NCI-H226 (cell line): Measurements from ENCODE around the gene DYNC2I2.

Source experiments
- DNase-seq: peaks from one replicate; pipeline ENCODE4 v3.0.0-alpha.2; 2015

The DYNC2I2 gene

GRCh38 chr9:128635266-128636023 is 21.2 kb downstream of the DYNC2I2 start:
- peak; percentile 97 for DNase-seq

- peak; percentile 43 for DNase-seq
Measured at GRCh38 chr9:128634651-128635262, 21.9 kb downstream of the DYNC2I2 start.

GRCh38 chr9:128634111-128634510 is 22.5 kb downstream of the DYNC2I2 start:
- no peak for DNase-seq

- DNase-seq, result no peak
Measured at GRCh38 chr9:128633601-128634000, 23.0 kb downstream of the DYNC2I2 start.

GRCh38 chr9:128633057-128633456 is 23.6 kb downstream of the DYNC2I2 start:
- DNase-seq, result no peak

- DNase-seq, result no peak
Measured at GRCh38 chr9:128632486-128632885, 24.2 kb downstream of the DYNC2I2 start.

- DNase-seq, result no peak
Measured at GRCh38 chr9:128632066-128632465, 24.6 kb downstream of the DYNC2I2 start.

- DNase-seq, result no peak
Measured at GRCh38 chr9:128631636-128632035, 25.0 kb downstream of the DYNC2I2 start.

- DNase-seq, result no peak
Measured at GRCh38 chr9:128629852-128630545, 26.6 kb downstream of the DYNC2I2 start.

- DNase-seq, result no peak
Measured at GRCh38 chr9:128629136-128629535, 27.5 kb downstream of the DYNC2I2 start.

GRCh38 chr9:128628471-128629048 is 28.1 kb downstream of the DYNC2I2 start:
- DNase-seq, result peak; percentile 33

- no peak for DNase-seq
Measured at GRCh38 chr9:128627906-128628305, 28.7 kb downstream of the DYNC2I2 start.

- DNase-seq, result no peak
Measured at GRCh38 chr9:128627127-128627715, 29.4 kb downstream of the DYNC2I2 start.

GRCh38 chr9:128626181-128626580 is 30.5 kb downstream of the DYNC2I2 start:
- no peak for DNase-seq

GRCh38 chr9:128625391-128626146 is 31.1 kb downstream of the DYNC2I2 start:
- DNase-seq, result no peak

GRCh38 chr9:128624566-128624965 is 32.1 kb downstream of the DYNC2I2 start:
- DNase-seq, result no peak

GRCh38 chr9:128621730-128622455 is 34.8 kb downstream of the DYNC2I2 start:
- DNase-seq, result no peak

GRCh38 chr9:128619779-128620178 is 36.9 kb downstream of the DYNC2I2 start:
- no peak for DNase-seq

GRCh38 chr9:128619127-128619526 is 37.5 kb downstream of the DYNC2I2 start:
- no peak for DNase-seq

GRCh38 chr9:128617943-128618342 is 38.7 kb downstream of the DYNC2I2 start:
- DNase-seq, result no peak

GRCh38 chr9:128615571-128615970 is 41.1 kb downstream of the DYNC2I2 start:
- no peak for DNase-seq

GRCh38 chr9:128614728-128615127 is 41.9 kb downstream of the DYNC2I2 start:
- DNase-seq, result no peak
